CD4-positive, alpha-beta T cell treated with Interleukin-15 for 1 hour (primary cell): ENCODE measurements around the gene DLAT.
"Not testable (repeated sequence)": the region's sequence is repeated elsewhere in the genome, so short reads cannot be mapped to it uniquely, and the experiment has no call there.

Source experiments
- DNase-seq: peaks from one replicate; pipeline ENCODE4 v3.0.0-alpha.2; 2020

Gene DLAT

DNA sequence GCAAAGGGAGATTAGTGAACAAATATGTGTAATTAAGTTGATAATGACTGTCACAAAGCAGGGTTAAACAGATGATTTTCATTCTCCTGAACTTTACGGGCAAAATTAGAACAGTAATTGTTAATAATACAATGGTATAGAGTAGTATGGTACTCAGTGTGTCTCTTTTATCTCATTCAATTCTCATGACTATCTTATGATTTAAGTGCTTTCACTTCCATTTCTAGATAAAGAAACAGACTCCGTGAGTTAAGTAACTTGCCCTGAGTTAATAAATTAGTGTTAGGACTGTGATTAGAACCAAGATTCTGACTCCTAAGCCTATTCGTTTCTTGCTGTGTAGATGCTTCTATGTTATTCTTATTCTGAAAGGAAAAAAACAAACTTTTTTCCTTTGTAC, 26.6 kb downstream of the DLAT start:
- DNase-seq: no peak

DNA sequence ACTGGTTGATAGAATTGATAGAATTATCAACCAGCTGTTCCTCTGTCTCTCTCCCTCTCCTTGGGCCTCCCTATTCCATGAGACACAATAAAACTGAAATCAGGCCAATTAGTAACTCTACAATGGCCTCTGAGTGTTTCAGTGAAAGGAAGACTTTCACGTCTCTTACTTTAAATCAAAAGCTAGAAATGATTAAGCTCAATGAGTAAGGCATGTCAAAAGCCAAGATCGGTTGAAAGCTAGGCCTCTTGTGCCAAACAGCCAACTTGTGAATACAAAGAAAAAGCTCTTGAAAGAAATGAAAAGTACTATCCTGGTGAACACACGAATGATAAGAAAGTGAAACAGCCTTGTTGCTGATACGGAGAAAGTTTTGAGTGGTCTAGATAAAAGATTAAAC, 32.0 kb downstream of the DLAT start:
- DNase-seq: no peak

DNA sequence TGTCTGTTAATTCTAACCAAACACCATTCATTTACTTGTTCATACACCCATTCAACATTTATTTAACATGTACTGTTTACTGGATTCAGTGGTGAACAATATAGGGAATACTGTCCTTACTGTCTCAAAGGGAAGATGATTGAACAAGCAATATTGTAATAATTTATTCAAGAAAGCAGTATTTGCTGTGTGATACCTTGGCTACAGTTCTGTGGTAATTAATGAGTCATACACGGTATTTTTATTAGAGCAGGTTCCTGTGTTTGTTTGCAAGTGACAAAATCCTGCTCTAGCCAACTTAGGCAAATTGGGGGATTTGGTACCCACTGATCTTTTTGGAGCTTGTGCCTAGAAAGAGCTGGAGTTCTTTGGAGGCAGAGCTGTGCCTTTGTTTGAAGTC, 32.9 kb downstream of the DLAT start:
- no peak for DNase-seq

DNA sequence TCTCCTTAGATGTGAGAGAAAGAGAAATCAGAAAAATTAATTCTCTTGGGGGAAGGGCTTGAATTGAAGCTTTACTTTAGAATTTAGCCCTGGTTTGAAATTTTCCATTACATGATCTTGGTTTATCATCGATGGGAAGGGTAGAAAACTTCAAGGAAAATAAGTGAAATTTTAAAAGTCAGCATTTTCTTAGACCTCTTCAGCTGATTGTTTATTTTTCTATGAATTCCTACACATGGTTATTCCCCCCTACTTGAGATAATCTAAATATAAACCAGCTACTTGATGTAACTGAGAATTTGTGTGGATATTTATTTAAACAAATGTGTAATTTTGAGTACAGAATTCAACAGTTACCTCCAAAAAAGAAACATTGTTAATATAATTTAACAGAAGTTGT, 37.7 kb downstream of the DLAT start:
- DNase-seq: no peak

DNA sequence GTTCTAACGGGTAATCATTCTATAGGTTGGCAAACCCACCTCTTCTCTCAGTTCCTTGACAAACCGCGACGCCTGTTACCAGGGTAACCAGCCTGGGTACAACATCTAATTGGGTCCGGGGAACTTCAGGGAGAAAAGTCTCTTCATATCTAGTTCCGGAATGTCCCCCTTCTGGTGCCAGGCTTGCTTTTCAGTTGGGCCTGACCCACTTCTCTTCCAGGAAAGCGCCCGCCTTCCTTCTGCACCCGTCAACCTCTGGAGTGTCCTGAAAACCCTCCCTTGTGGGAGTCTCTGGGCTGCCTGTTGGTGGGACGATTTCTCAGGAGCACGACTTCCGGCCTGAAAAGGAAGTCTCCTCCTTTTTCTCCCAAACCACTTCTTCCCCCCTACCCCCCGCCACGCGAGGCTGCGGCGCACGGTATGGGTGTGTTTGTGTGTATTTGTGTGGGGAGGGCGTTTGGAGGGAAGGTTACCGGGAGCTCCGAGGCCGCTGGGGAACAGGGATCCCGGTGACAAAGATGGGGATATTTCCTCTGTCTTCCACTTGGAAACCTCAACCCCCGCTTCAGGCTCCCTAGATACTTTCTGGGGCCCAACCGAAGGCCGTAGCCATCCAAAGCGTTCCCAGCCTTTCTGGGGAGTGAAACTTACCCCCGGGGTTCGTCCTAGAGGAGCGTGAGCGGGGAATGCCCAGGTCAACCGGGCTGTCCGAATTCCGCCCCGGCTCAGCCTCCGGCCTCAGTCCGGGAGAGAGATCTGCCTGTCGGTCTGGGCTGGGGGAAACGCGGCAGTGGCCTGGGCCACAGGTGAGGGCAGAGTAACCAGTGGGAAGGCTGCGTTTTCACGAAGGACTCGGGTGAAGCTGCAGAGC, 49.0 kb downstream of the DLAT start, which contains the start of the genes NKAPD1 and PIH1D2:
TSS of gene NKAPD1 (plus strand) at position 359 of the 871 bp plus-strand sequence. CDS start 1,276 bp downstream, outside the sequence.
TSS of gene PIH1D2 (minus strand) at position 77 of the 871 bp plus-strand sequence. CDS start 843 bp downstream, outside the sequence.
- peak; percentile 79 for DNase-seq

DNA sequence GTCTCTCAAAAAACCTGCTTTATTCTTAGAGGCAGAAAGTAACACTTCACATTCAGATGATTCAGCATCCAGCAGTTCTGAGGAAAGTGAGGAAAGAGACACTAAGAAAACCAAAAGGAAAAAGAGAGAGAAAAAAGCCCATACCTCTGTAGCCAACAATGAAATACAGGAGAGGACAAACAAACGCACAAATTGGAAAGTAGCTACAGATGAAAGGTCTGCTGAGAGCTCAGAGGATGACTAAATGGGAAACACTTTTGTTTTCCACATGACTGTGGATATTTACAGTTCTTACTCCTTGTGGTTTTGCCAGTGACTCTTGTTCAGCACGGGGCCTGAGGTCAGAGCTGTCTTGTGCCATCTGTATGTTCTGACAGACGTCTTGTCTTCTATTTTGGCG, 57.5 kb downstream of the DLAT start:
- no peak for DNase-seq

DNA sequence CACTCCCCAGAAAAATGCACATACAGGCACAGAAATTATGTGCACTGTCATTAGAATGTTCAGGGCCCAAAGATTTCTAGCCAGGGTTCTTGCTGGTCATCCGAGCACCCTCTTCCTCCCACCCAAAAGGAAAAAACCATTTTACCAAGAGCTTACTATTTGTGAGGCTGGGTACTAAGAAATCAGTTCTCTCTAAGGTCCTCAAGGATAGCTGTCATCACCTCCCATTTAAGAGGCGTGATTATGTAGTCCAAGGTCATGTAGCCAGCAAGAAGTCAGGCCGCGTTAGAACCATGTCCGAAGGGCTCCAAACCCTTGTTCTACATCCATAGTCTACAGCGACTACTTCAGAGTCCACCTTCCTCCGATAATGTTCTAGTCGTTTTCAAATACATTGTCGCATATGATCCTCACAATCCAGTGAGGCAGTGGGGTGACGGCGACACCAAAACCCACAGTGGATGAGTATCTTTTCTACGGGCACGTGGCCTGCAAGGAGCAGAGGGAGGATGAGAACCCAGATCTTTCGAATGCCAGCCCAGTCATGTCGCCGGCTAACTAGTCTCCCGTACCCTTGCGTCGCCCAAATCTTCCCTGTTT, 60.7 kb downstream of the DLAT start:
- DNase-seq: no peak

DNA sequence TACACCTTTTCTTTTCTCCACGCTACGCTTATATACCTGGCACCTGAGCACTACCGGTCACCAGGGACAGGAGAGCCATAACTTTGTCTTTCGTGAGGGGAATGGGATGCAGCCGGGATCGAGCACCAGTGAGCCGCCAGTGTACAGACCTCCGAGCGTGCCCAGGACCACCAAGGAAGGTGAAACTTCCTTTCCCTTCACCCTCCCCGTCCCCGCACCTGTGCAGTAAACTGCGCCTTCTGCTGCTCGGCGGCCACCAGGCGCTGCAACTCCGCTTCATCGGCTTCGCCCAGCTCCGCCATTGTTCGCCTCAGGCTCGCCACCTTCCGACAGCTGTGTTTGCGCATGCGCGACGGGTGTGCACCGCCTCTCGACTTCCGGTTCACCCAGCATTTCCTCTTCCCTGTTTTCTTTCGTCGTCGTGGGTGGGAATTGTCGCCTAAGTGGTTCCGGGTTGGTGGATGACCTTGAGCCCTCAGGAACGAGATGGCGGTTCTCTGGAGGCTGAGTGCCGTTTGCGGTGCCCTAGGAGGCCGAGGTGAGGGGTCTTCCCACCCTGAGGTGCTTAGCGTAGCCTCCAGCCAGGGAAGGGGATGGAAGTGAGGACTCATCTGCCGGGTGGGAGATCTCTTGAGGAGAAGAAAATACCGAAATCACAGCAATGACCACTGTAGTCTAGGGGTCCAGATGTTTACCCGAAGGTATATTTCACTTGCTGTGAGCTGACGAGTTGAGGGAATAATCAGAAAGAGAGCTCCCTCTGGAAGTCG, 61.4 kb downstream of the DLAT start, which contains the start of the genes SDHD and TIMM8B:
TSS of gene SDHD (plus strand) at position 452 of the 770 bp plus-strand sequence. CDS start at position 487, 35 bp downstream.
TSS of gene TIMM8B (minus strand) at position 335 of the 770 bp plus-strand sequence. CDS start at position 302, 33 bp downstream.
- DNase-seq: peak; percentile 97

DNA sequence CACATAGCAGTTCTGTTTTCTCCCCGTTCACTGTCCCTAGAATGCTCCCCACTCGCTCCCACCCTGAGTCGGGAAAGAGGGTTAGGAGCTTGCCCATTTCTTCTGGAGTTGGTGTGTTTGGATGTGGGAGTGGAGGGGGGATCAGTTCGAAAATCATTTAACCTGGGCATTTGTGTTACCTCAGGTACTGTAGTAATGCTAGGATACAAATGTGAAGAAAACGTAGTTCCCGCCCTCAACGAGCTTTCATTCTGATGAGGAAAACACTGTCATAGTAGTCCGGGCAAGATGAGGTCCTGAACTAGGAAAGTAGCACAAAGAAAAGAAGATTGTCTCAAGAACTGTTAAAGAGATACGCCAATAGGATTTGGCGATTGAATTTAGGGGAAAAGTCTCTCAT, 62.0 kb downstream of the DLAT start:
- DNase-seq: no peak

DNA sequence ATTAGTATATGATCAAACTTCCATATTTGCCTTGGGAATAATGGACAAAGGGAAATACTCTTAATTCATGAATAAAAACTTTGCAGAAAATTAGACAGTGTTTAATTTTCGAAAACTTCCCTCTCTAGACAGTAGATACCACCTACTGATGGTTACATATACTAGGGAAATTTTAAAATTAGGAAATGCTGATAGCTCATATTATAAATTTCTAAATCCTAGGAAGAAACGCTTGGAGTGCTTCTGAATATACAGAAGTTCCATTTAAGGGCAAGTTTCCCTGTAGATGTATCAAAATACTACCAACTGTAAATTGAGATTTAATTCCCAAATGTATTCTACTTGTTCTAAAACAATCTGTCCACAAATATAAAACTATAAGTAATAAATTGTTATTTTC, 70.1 kb downstream of the DLAT start:
- not testable (repeated sequence) for DNase-seq

DNA sequence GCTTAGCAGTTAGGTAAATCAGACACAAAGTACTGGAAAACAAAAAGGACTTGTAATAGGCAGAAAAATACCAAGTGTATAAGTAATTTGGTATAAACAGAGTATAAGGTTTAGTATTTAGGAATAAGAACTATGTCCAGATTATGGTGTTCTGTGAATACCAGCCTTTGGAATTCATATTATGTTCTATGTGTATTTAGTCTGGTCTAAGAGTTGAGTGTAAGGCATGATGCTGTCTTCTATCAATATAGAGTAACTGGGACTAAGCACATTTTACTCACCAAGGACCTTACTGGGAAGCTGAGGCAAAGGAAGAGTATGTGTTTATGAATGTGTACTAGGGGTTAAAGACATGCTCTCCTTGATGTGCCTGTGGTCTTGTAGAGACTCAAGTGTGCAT, 71.0 kb downstream of the DLAT start:
- no peak for DNase-seq

DNA sequence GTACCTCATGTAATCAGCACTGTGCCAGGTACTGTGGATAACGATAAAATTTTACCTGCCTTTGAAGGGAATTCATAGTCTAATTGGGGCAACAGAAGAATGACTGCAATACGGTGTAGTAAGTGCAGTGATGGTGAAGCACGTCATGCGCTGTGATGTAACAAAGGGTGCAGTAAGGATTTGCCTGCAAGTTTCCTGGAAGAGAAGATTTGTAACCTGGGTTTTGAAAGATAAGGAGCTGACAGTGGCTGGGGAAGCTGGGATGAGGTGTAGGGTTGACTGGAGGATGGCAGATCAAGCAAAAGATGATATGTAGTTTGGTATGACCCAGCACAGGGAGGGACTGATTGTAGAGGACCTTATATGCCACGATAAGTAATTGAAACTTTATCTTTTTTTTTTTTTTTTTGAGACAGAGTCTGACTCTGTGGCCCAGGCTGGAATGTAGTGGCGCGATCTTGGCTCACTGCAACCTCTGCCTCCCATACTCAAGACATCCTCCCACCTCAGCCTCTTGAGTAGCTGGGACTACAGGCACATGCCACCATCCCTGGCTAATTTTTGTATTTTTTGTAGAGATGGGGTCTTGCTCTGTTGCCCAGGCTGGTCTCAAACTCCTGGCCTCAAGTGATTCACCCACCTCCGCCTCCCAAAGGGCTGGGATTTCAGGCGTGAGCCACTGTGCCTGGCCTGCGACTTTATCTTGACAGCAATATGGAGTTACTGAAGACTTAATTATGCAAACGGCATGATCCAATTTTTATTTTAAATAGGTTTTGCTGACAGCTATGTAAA, 72.7 kb downstream of the DLAT start:
- DNase-seq: no peak

DNA sequence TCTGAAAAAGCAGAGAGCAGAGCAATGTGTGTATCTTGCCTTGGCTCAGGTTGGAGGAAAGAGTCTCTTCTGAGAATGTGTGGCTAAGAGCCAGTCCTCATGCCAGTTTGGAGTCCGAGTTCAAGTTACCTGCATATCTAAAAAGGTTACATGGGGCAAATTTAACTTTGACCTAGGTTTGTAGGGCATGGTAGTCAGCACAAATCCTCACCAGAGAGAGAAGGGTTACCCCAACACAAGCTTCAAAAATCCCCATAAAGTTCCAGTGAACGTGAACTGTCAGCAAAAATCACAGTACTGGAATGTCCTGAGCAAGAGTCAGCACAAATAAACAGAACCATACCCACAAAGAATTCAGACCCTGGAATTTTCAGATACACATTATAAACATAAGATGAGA, 75.3 kb downstream of the DLAT start:
- DNase-seq: no peak

DNA sequence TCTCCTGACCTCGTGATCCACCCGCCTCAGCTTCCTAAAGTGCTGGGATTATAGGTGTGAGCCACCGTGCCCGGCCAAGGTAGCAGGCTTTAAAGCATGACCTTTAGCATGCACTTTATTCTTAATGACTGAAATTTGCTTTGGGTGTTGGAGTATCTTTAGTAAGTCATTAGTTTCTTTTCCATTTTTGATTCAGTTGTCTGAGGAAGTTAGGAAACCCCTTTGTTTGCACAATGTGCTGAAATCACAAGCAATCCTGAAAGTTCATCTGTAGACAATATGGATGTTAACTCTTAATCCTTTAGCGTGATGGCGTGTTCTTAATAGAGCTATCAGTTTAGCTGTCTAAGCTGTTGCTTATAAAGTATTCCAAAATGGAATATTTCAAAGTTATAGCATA, 78.2 kb downstream of the DLAT start:
- no peak for DNase-seq

DNA sequence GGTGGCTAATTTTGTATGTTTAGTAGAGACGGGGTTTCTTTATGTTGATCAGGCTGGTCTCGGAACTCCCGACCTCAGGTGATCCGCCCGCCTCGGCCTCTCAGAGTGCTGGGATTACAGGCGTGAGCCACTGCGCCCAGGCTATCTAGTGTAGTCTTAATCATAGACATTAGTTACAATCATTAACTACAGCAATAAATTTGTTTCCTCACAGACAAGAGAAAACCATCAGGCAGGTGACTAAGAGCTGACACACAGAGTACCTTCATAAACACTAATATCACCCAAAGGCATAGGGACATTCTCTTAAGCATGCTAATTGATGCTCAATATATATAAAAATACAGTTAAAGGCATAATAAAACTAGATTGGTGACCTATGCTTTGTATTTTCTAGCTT, 80.9 kb downstream of the DLAT start:
- no peak for DNase-seq
